ENCODE results near the gene PAEP.

DNA sequence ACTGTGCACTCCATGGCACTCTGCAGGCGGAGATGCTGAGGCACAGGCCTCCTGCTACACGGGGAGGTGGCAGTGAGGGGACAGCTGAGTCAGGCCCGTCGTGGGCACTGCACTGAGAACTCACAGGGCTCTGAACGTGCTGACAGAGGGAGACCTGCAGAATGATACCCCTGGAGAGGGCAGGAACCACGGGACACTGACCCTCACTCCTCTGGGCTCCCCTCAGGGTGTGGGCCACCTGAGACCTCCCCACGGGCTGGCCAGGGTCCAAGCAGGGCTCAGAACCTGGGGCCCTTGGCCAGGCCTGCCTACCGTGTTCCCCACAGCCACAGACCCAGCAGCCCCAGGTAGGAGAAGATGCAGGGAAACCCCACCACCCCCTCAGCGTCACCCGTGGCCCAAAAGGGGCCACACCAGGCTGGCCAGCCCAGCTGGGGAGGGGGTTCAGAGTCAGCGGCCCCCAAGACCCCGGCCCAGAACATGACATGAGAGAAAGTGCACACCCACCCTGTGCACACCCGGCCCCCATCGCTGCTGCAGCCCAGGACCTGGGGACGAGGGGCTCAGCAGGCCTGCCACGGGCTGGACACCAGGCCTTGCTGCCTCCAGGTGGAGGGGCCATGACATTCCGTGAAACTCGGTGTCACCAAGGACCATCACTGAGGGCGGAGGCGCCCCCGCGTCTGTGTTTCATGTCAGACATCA is 46.9 kb downstream of the PAEP start:
- TF ChIP-seq CTCF (conservative IDR thresholded peaks at IDR 0.05): no peak
- TF ChIP-seq ZFX (IDR thresholded peaks at IDR 0.05): no peak
